ENCODE measurements around the gene GPC4. TPM values are rescaled to one million over a fixed set of nuclear protein-coding genes. Genes with fewer than 3 reads are reported as not detected.

Gene GPC4
- polyA plus RNA-seq, 2 of the 4 experiments (the other 2 are of a cell fraction): 0.01 to 0.03 TPM

- 9% methylated on average over 4 of the region's 4 CpGs for WGBS (ENCODE audit: missing lambda C conversion rate)
- no peaks in the 10 kb centered on the region for H3K9me3 ChIP-seq
- DNase-seq (ENCODE audit: low read depth in 1 of 2, low spot score in 1 of 2) (no peak), ATAC-seq (no peak), FAIRE-seq (no peak)
- POLR2A ChIA-PET: no interaction called here
- no peak overlapping the region for H3K27ac ChIP-seq
- TF ChIP-seq REST (IDR thresholded peaks at IDR 0.05) (no peak), MAFK (IDR thresholded peaks at IDR 0.05; ENCODE audit: partially characterized antibody) (peak; percentile 81)
- CTCF ChIA-PET: no interaction called here
- H3K4me3 ChIP-seq: no peak overlapping the region
- H3K4me1 ChIP-seq: no peaks in the 10 kb centered on the region
- no peak overlapping the region for H3K4me2 ChIP-seq
Measured at GRCh38 chrX:133273180-133273579, 142.1 kb downstream of the GPC4 start.

- Histone ChIP-seq H3K4me3 (no peak overlapping the region), H3K4me2 (no peak overlapping the region), H3K9me3 (no peaks in the 10 kb centered on the region), H3K4me1 (no peaks in the 10 kb centered on the region), H3K27ac (no peak overlapping the region)
- ChIA-PET POLR2A (no interaction called here), CTCF (interaction anchor here (0.7 kb wide), 1 partner anchor 31 kb away, joined by 4 read pairs; no protein-coding TSS in a partner anchor)
- FAIRE-seq (no peak), ATAC-seq (no peak), DNase-seq (ENCODE audit: low read depth in 1 of 2, low spot score in 1 of 2) (no peak)
- WGBS (ENCODE audit: missing lambda C conversion rate): 9% methylated on average over 2 of the region's 2 CpGs
- no peak for TF ChIP-seq JUNB (IDR thresholded peaks at IDR 0.05)
Measured at GRCh38 chrX:133269168-133269567, 146.1 kb downstream of the GPC4 start.

- TF ChIP-seq SMC3 (IDR thresholded peaks at IDR 0.05): no peak
- no peak for TF ChIP-seq PHF8 (IDR thresholded peaks at IDR 0.05; ENCODE audit: borderline replicate concordance, low read depth)
- no peak for TF ChIP-seq HMGXB4 (CRISPR knock-in tag; IDR thresholded peaks at IDR 0.05; ENCODE audit: borderline replicate concordance)
- TF ChIP-seq RFX5 (IDR thresholded peaks at IDR 0.05): no peak
- TF ChIP-seq ZSCAN20 (CRISPR knock-in tag; IDR thresholded peaks at IDR 0.05): no peak
- TF ChIP-seq RNF2 (IDR thresholded peaks at IDR 0.05; ENCODE audit: borderline replicate concordance, low read depth): no peak
- no peak for TF ChIP-seq KDM5A (IDR thresholded peaks at IDR 0.05)
- no peak for TF ChIP-seq RAD21 (conservative IDR thresholded peaks at IDR 0.05 in 1 of 2, IDR thresholded peaks at IDR 0.05 in 1 of 2)
- ATAC-seq: no peak
- H3K4me2 ChIP-seq: no peak overlapping the region
- no peak overlapping the region for H3K27ac ChIP-seq
- no peak for FAIRE-seq
- no peaks in the 10 kb centered on the region for H3K9me3 ChIP-seq
- ChIA-PET CTCF (no interaction called here), POLR2A (no interaction called here)
- H3K4me3 ChIP-seq: no peak overlapping the region
- no peak for DNase-seq (ENCODE audit: low read depth in 1 of 2, low spot score in 1 of 2)
- no peaks in the 10 kb centered on the region for H3K4me1 ChIP-seq
- 62% methylated on average over 2 of the region's 2 CpGs for WGBS (ENCODE audit: missing lambda C conversion rate)
Measured at GRCh38 chrX:133267621-133268020, 147.7 kb downstream of the GPC4 start.

GRCh38 chrX:133265331-133265730 lies 150.0 kb downstream of the GPC4 start:
- Histone ChIP-seq H3K4me2 (no peak overlapping the region), H3K27ac (no peak overlapping the region), H3K9me3 (no peaks in the 10 kb centered on the region), H3K4me3 (no peak overlapping the region), H3K4me1 (no peaks in the 10 kb centered on the region)
- 39% methylated on average over 8 of the region's 13 CpGs for WGBS (ENCODE audit: missing lambda C conversion rate)
- DNase-seq (ENCODE audit: low read depth in 1 of 2, low spot score in 1 of 2) (no peak), ATAC-seq (no peak), FAIRE-seq (no peak)
- CTCF ChIA-PET: interaction anchor here (0.6 kb wide), 1 partner anchor 1455 kb away, joined by 3 read pairs; no protein-coding TSS in a partner anchor
- POLR2A ChIA-PET: no interaction called here
- no peak for TF ChIP-seq HOXB13 (CRISPR knock-in tag; IDR thresholded peaks at IDR 0.05; ENCODE audit: low read depth)
- no peak for TF ChIP-seq CEBPB (IDR thresholded peaks at IDR 0.05)
- TF ChIP-seq CTCF (IDR thresholded peaks at IDR 0.05): no peak
- no peak for TF ChIP-seq PHF8 (IDR thresholded peaks at IDR 0.05; ENCODE audit: borderline replicate concordance, low read depth)
- TF ChIP-seq EHMT2 (IDR thresholded peaks at IDR 0.05; ENCODE audit: low read depth): no peak
- no peak for TF ChIP-seq BCL3 (IDR thresholded peaks at IDR 0.05)
- TF ChIP-seq FOXS1 (CRISPR knock-in tag; IDR thresholded peaks at IDR 0.05): no peak
- TF ChIP-seq HES2 (IDR thresholded peaks at IDR 0.05): no peak
- TF ChIP-seq MAZ (IDR thresholded peaks at IDR 0.05; ENCODE audit: borderline replicate concordance, low read depth, low read length): no peak
- TF ChIP-seq HOXA7 (CRISPR knock-in tag; IDR thresholded peaks at IDR 0.05): no peak
- no peak for TF ChIP-seq ZC3H11A (IDR thresholded peaks at IDR 0.05)
- TF ChIP-seq MAFK (IDR thresholded peaks at IDR 0.05; ENCODE audit: partially characterized antibody): no peak
- TF ChIP-seq ESRRA (IDR thresholded peaks at IDR 0.05; ENCODE audit: borderline replicate concordance, low read length): no peak

Data from A549 (cell line).